Measurements from ENCODE around the gene RPL10. TPM values are rescaled to one million over a fixed set of nuclear protein-coding genes. Genes with fewer than 3 reads are reported as not detected.

RPL10 gene
- total and polyA plus RNA-seq, 9 of the 15 experiments (the other 6 are each of a cell fraction or from before 2014, with no cell fraction given), result 3,774 to 7,600 (median 5,014) TPM

GRCh38 chrX:154368630-154369448 lies 29.3 kb upstream of the RPL10 start (continued):
- TF ChIP-seq ID3 (CRISPR knock-in tag; IDR thresholded peaks at IDR 0.05), result no peak
- no peak for TF ChIP-seq ID3 (tag; IDR thresholded peaks at IDR 0.05)
- no peak for TF ChIP-seq STAG1 (CRISPR knock-in tag; IDR thresholded peaks at IDR 0.05; ENCODE audit: borderline replicate concordance)
- TF ChIP-seq ZNF717 (CRISPR knock-in tag; IDR thresholded peaks at IDR 0.05), result no peak
- TF ChIP-seq, protein P1, sequence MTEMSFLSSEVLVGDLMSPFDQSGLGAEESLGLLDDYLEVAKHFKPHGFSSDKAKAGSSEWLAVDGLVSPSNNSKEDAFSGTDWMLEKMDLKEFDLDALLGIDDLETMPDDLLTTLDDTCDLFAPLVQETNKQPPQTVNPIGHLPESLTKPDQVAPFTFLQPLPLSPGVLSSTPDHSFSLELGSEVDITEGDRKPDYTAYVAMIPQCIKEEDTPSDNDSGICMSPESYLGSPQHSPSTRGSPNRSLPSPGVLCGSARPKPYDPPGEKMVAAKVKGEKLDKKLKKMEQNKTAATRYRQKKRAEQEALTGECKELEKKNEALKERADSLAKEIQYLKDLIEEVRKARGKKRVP (CRISPR knock-in tag; IDR thresholded peaks at IDR 0.05), result no peak
- no peak; the same call in 1 of the 2 replicates for TF ChIP-seq GTF2E2 (tag; IDR thresholded peaks at IDR 0.05)
- TF ChIP-seq MAZ (CRISPR knock-in tag; conservative IDR thresholded peaks at IDR 0.05 in 1 of 2, IDR thresholded peaks at IDR 0.05 in 1 of 2), result peak; percentile 31 to 45; a peak in 3 of 4 replicates
- TF ChIP-seq ZNF76 (CRISPR knock-in tag; IDR thresholded peaks at IDR 0.05; ENCODE audit: borderline replicate concordance), result no peak
- peak; percentile 59 for TF ChIP-seq POLR2A (conservative IDR thresholded peaks at IDR 0.05)
- no peak for TF ChIP-seq ELF4 (CRISPR knock-in tag; IDR thresholded peaks at IDR 0.05)
- TF ChIP-seq ZBTB5 (IDR thresholded peaks at IDR 0.05), result no peak
- 0 out of 2 replicates have a peak, but pooled peaks have one; percentile 57 for TF ChIP-seq ZNF175 (CRISPR knock-in tag; IDR thresholded peaks at IDR 0.05; ENCODE audit: low read depth)
- no peak for TF ChIP-seq NFYB (IDR thresholded peaks at IDR 0.05; ENCODE audit: extremely low read depth, insufficient read length)
- peak; percentile 46; the same call in 1 of the 2 replicates for TF ChIP-seq SP1 (CRISPR knock-in tag; IDR thresholded peaks at IDR 0.05)
- TF ChIP-seq CREM (IDR thresholded peaks at IDR 0.05; ENCODE audit: low read depth), result 0 out of 2 replicates have a peak, but pooled peaks have one; percentile 18
- TF ChIP-seq CBX1 (IDR thresholded peaks at IDR 0.05; ENCODE audit: low read depth), result no peak; the same call in 1 of the 2 replicates
- peak; percentile 64; the same call in 1 of the 2 replicates for TF ChIP-seq DPF2 (IDR thresholded peaks at IDR 0.05)
- 0 out of 4 replicates have a peak, but pooled peaks of 1 of the 2 experiments have one; percentile 25 for TF ChIP-seq NRF1 (conservative IDR thresholded peaks at IDR 0.05 in 1 of 2, IDR thresholded peaks at IDR 0.05 in 1 of 2)
- TF ChIP-seq ZNF408 (CRISPR knock-in tag; IDR thresholded peaks at IDR 0.05; ENCODE audit: low read depth), result no peak
- peak; percentile 50 for TF ChIP-seq EGR1 (conservative IDR thresholded peaks at IDR 0.05)
- TF ChIP-seq CEBPG (CRISPR knock-in tag; IDR thresholded peaks at IDR 0.05), result no peak
- no peak for TF ChIP-seq CEBPG (tag; conservative IDR thresholded peaks at IDR 0.05 in 1 of 2, IDR thresholded peaks at IDR 0.05 in 1 of 2)
- TF ChIP-seq GTF3C2 (IDR thresholded peaks at IDR 0.05; ENCODE audit: borderline replicate concordance, extremely low read depth, insufficient read length), result no peak

Data from K562 (cell line).